ENCODE data around the gene SMTNL2. TPM values are rescaled to one million over a fixed set of nuclear protein-coding genes. Genes with fewer than 3 reads are reported as not detected.

The SMTNL2 gene
- polyA plus RNA-seq, 1 of the 3 experiments (the other 2 are of a cell fraction), result not detected

DNA sequence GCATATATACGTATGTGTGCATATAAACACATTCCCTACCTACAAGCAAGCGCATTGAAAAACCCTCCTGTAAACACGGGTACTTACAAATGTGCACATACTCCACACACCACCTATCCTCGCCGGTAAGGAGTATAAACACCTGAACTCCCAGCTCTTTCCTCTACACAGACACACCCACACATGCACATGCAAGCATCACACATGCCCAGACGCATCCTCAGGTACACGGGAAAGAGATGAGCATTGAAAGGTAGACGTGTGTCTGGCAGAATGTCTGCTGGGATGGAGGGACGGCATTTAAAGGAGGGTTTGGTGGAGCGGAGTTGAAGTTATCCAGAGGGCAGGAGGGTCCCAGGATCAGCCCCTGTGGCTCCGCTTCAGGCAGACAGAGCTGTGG, 4.7 kb upstream of the SMTNL2 start (continued):
- TF ChIP-seq, protein P1, sequence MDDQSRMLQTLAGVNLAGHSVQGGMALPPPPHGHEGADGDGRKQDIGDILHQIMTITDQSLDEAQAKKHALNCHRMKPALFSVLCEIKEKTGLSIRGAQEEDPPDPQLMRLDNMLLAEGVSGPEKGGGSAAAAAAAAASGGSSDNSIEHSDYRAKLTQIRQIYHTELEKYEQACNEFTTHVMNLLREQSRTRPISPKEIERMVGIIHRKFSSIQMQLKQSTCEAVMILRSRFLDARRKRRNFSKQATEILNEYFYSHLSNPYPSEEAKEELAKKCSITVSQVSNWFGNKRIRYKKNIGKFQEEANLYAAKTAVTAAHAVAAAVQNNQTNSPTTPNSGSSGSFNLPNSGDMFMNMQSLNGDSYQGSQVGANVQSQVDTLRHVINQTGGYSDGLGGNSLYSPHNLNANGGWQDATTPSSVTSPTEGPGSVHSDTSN (IDR thresholded peaks at IDR 0.05), result no peak
- TF ChIP-seq NFIC (IDR thresholded peaks at IDR 0.05; ENCODE audit: borderline replicate concordance) (no peak), TAF1 (IDR thresholded peaks at IDR 0.05; ENCODE audit: borderline replicate concordance, low read depth, low read length) (no peak)
- TF ChIP-seq, protein P2, sequence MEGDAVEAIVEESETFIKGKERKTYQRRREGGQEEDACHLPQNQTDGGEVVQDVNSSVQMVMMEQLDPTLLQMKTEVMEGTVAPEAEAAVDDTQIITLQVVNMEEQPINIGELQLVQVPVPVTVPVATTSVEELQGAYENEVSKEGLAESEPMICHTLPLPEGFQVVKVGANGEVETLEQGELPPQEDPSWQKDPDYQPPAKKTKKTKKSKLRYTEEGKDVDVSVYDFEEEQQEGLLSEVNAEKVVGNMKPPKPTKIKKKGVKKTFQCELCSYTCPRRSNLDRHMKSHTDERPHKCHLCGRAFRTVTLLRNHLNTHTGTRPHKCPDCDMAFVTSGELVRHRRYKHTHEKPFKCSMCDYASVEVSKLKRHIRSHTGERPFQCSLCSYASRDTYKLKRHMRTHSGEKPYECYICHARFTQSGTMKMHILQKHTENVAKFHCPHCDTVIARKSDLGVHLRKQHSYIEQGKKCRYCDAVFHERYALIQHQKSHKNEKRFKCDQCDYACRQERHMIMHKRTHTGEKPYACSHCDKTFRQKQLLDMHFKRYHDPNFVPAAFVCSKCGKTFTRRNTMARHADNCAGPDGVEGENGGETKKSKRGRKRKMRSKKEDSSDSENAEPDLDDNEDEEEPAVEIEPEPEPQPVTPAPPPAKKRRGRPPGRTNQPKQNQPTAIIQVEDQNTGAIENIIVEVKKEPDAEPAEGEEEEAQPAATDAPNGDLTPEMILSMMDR (IDR thresholded peaks at IDR 0.05), result no peak

DNA sequence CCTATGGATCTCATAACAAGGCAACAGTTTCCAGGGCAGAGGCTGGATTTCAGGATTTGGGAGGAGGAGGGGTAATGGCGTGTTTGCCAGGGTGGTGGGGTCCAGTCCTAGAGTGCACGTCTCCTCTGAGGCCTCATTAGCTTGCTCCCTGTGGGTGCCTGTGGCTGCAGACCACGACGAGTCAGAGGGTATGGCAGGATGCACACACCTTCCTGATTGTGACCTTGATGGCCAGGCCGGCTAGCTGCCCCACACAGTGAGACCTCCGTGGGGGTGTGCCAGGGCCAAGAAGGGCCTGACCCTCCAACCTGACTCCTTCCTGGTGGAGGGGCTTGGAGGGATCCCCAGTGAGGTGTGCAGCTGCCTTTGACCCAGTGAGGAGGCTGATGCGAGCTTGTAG, 4.0 kb upstream of the SMTNL2 start:
- no peaks in the 10 kb centered on the region for H3K9me2 ChIP-seq
- H3K4me2 ChIP-seq, result no peak overlapping the region
- no peak for TF ChIP-seq NFIC (IDR thresholded peaks at IDR 0.05; ENCODE audit: borderline replicate concordance)
- no peak for TF ChIP-seq FOSL2 (IDR thresholded peaks at IDR 0.05; ENCODE audit: borderline replicate concordance, low read depth)
- no peak for TF ChIP-seq SIN3A (IDR thresholded peaks at IDR 0.05; ENCODE audit: borderline replicate concordance, low read depth, low read length)
- no peak for TF ChIP-seq POLR2AphosphoS5 (IDR thresholded peaks at IDR 0.05; ENCODE audit: low read depth, low read length)
- TF ChIP-seq TAF1 (IDR thresholded peaks at IDR 0.05; ENCODE audit: borderline replicate concordance, low read depth, low read length), result no peak
- TF ChIP-seq TCF12 (IDR thresholded peaks at IDR 0.05), result no peak
- no peak for TF ChIP-seq EZH2phosphoT487 (IDR thresholded peaks at IDR 0.05; ENCODE audit: borderline replicate concordance, low read depth)
- no peak for TF ChIP-seq GATA2 (CRISPR knock-in tag; IDR thresholded peaks at IDR 0.05)
- TF ChIP-seq, protein P3, sequence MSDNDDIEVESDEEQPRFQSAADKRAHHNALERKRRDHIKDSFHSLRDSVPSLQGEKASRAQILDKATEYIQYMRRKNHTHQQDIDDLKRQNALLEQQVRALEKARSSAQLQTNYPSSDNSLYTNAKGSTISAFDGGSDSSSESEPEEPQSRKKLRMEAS (IDR thresholded peaks at IDR 0.05; ENCODE audit: low read depth), result no peak
- no peak for TF ChIP-seq YY1 (IDR thresholded peaks at IDR 0.05; ENCODE audit: low read depth)
- TF ChIP-seq, protein P2 (IDR thresholded peaks at IDR 0.05), result no peak
- TF ChIP-seq MXI1 (IDR thresholded peaks at IDR 0.05; ENCODE audit: low read depth, low read length), result no peak
- TF ChIP-seq FOXM1 (IDR thresholded peaks at IDR 0.05; ENCODE audit: low read depth), result no peak
- no peak for TF ChIP-seq JUND (IDR thresholded peaks at IDR 0.05)
- no peak for TF ChIP-seq RXRA (IDR thresholded peaks at IDR 0.05; ENCODE audit: borderline replicate concordance, low read depth)
- TF ChIP-seq, protein P4, sequence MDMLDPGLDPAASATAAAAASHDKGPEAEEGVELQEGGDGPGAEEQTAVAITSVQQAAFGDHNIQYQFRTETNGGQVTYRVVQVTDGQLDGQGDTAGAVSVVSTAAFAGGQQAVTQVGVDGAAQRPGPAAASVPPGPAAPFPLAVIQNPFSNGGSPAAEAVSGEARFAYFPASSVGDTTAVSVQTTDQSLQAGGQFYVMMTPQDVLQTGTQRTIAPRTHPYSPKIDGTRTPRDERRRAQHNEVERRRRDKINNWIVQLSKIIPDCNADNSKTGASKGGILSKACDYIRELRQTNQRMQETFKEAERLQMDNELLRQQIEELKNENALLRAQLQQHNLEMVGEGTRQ (IDR thresholded peaks at IDR 0.05; ENCODE audit: borderline replicate concordance, low read depth, low read length), result no peak
- TF ChIP-seq, protein P1 (IDR thresholded peaks at IDR 0.05), result no peak
- no peak overlapping the region for H3K4me3 ChIP-seq (ENCODE audit: low read depth in 2 of 2, low read length in 1 of 2)
- H3K36me3 ChIP-seq (replicated peaks in 1 of 2; ENCODE audit: control insufficient read depth in 1 of 2, insufficient read depth in 2 of 2, low read length in 1 of 2), result no peaks in the 10 kb centered on the region
- no peaks in the 10 kb centered on the region for H3K9me3 ChIP-seq
- no peaks in the 10 kb centered on the region for H4K20me1 ChIP-seq (ENCODE audit: insufficient read depth)
- H2AFZ ChIP-seq (ENCODE audit: low read depth), result no peak overlapping the region
- peaks cover 0 to 4% of the 10 kb centered on the region in 2 experiments; a peak in 1 of 4 replicates for H3K4me1 ChIP-seq (ENCODE audit: control insufficient read depth in 1 of 2, insufficient read depth in 2 of 2, low read depth in 1 of 2, low read length in 1 of 2)
- ChIA-PET CTCF (interaction anchor here (1.0 to 6.8 kb wide), 4 partner anchors 12 to 56 kb away, joined by 3 to 74 read pairs (median 8); no protein-coding TSS in a partner anchor), POLR2A (no interaction called here)
- H3K79me2 ChIP-seq (ENCODE audit: insufficient read depth), result no peaks in the 10 kb centered on the region
- H3K27me3 ChIP-seq (ENCODE audit: insufficient read depth), result peaks cover 32% of the 10 kb centered on the region
- no peak overlapping the region for H3K27ac ChIP-seq (ENCODE audit: low read depth in 2 of 2, low read length in 1 of 2)
- no peak for DNase-seq
- H3F3A ChIP-seq (replicated peaks; ENCODE audit: insufficient read depth), result no peaks in the 10 kb centered on the region
- WGBS (ENCODE audit: low lambda C conversion rate), result 35% methylated on average over 7 of the region's 7 CpGs
- no peak overlapping the region for H3K9ac ChIP-seq

Measured in SK-N-SH (cell line).